ENCODE data around the gene OR2S2.

OR2S2 gene

DNA sequence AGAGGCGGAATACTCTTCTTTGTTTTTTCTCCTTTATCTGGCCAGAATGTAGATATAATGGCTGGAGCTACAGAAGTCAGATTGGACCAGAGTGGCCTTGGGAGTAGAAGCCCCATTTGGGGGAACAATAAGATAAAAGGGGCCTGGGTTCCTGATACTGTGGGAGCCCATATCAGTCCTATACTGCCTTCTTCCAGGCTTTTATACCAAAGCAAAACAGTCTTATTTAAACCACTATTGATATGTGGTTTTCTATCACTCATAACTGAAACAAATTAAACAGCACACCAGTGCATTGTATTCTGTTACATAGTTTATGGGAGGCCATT is 34.4 kb downstream of the OR2S2 start:
- no peak overlapping the region for H4K91ac ChIP-seq (ENCODE audit: low read depth, low read length, poor library complexity)
- DNase-seq (ENCODE audit: low spot score): no peak
- H3K36me3 ChIP-seq (replicated peaks in 1 of 2; ENCODE audit: control insufficient read depth in 2 of 2, insufficient read depth in 2 of 2, low read length in 2 of 2): no peaks in the 10 kb centered on the region
- no peaks in the 10 kb centered on the region for H3K27me3 ChIP-seq (ENCODE audit: control insufficient read depth in 3 of 3, insufficient read depth in 3 of 3, low read depth in 1 of 3, low read length in 3 of 3)
- H3K9ac ChIP-seq (ENCODE audit: low read depth, low read length, poor library complexity): no peak overlapping the region
- H4K8ac ChIP-seq (ENCODE audit: low read depth, low read length): no peak overlapping the region
- H3K4me3 ChIP-seq (ENCODE audit: low read length in 2 of 2): no peak overlapping the region
- no CpG with 5 or more reads among the region's 1 CpG for WGBS, 2 donors (ENCODE audit: extremely low coverage in 2 of 2, insufficient read length in 2 of 2, insufficient replicate concordance in 1 of 2)
- H2AK5ac ChIP-seq (ENCODE audit: low read depth, low read length): no peak overlapping the region
- no peak overlapping the region for H3K4ac ChIP-seq (ENCODE audit: low read length)
- no peak overlapping the region for H3K14ac ChIP-seq (ENCODE audit: low read length)
- no peak overlapping the region for H3K18ac ChIP-seq (ENCODE audit: low read length)
- no peak overlapping the region for H2BK5ac ChIP-seq (ENCODE audit: low read length)
- H2BK15ac ChIP-seq (ENCODE audit: low read length): no peak overlapping the region
- H3K23ac ChIP-seq (ENCODE audit: low read depth, low read length, poor library complexity): no peak overlapping the region
- peaks cover 0 to 12% of the 10 kb centered on the region in 2 donors for H3K4me1 ChIP-seq (ENCODE audit: control insufficient read depth in 2 of 2, insufficient read depth in 1 of 2, low read depth in 1 of 2, low read length in 2 of 2)
- no peak overlapping the region for H2BK12ac ChIP-seq (ENCODE audit: low read length)
- no peak overlapping the region for H3K27ac ChIP-seq (replicated peaks; ENCODE audit: low read length)
- no peaks in the 10 kb centered on the region for H3K9me3 ChIP-seq (replicated peaks in 1 of 2; ENCODE audit: control insufficient read depth in 2 of 2, insufficient read depth in 1 of 2, low read depth in 1 of 2, low read length in 2 of 2)
- peak overlapping the region; percentile 79 for H2AFZ ChIP-seq (ENCODE audit: low read length)
- no peak overlapping the region for H3K4me2 ChIP-seq (ENCODE audit: insufficient read depth, low read length, poor library complexity, severe bottlenecking)
- H2BK120ac ChIP-seq (ENCODE audit: low read depth, low read length): no peak overlapping the region
- no peaks in the 10 kb centered on the region for H3K79me1 ChIP-seq (ENCODE audit: low read depth, low read length)

GRCh38 chr9:35920051-35920620 is 37.8 kb downstream of the OR2S2 start:
- Histone ChIP-seq H3K9me3 (replicated peaks in 1 of 2; ENCODE audit: control insufficient read depth in 2 of 2, insufficient read depth in 1 of 2, low read depth in 1 of 2, low read length in 2 of 2) (no peaks in the 10 kb centered on the region), H4K8ac (ENCODE audit: low read depth, low read length) (no peak overlapping the region), H2BK15ac (ENCODE audit: low read length) (no peak overlapping the region), H3K4me1 (ENCODE audit: control insufficient read depth in 2 of 2, insufficient read depth in 1 of 2, low read depth in 1 of 2, low read length in 2 of 2) (peaks cover 2 to 14% of the 10 kb centered on the region in 2 donors), H2AK5ac (ENCODE audit: low read depth, low read length) (no peak overlapping the region), H2BK120ac (ENCODE audit: low read depth, low read length) (no peak overlapping the region), H3K9ac (ENCODE audit: low read depth, low read length, poor library complexity) (no peak overlapping the region), H2BK12ac (ENCODE audit: low read length) (no peak overlapping the region), H2BK5ac (ENCODE audit: low read length) (no peak overlapping the region), H3K36me3 (replicated peaks in 1 of 2; ENCODE audit: control insufficient read depth in 2 of 2, insufficient read depth in 2 of 2, low read length in 2 of 2) (no peaks in the 10 kb centered on the region), H2AFZ (ENCODE audit: low read length) (peak overlapping the region; percentile 49), H3K79me1 (ENCODE audit: low read depth, low read length) (no peaks in the 10 kb centered on the region), H4K91ac (ENCODE audit: low read depth, low read length, poor library complexity) (no peak overlapping the region), H3K4ac (ENCODE audit: low read length) (no peak overlapping the region), H3K27ac (replicated peaks; ENCODE audit: low read length) (no peak overlapping the region), H3K4me2 (ENCODE audit: insufficient read depth, low read length, poor library complexity, severe bottlenecking) (no peak overlapping the region), H3K14ac (ENCODE audit: low read length) (no peak overlapping the region), H3K27me3 (ENCODE audit: control insufficient read depth in 3 of 3, insufficient read depth in 3 of 3, low read depth in 1 of 3, low read length in 3 of 3) (no peaks in the 10 kb centered on the region), H3K18ac (ENCODE audit: low read length) (no peak overlapping the region), H3K23ac (ENCODE audit: low read depth, low read length, poor library complexity) (no peak overlapping the region), H3K4me3 (ENCODE audit: low read length in 2 of 2) (no peak overlapping the region)
- no CpG with 5 or more reads among the region's 4 CpGs for WGBS, 2 donors (ENCODE audit: extremely low coverage in 2 of 2, insufficient read length in 2 of 2, insufficient replicate concordance in 1 of 2)
- no peak for DNase-seq (ENCODE audit: low spot score)

- Histone ChIP-seq H3K4me1 (ENCODE audit: control insufficient read depth in 2 of 2, insufficient read depth in 1 of 2, low read depth in 1 of 2, low read length in 2 of 2) (peaks cover 2 to 15% of the 10 kb centered on the region in 2 donors), H3K18ac (ENCODE audit: low read length) (no peak overlapping the region), H2BK5ac (ENCODE audit: low read length) (no peak overlapping the region), H3K9ac (ENCODE audit: low read depth, low read length, poor library complexity) (no peak overlapping the region), H2BK15ac (ENCODE audit: low read length) (no peak overlapping the region), H3K36me3 (replicated peaks in 1 of 2; ENCODE audit: control insufficient read depth in 2 of 2, insufficient read depth in 2 of 2, low read length in 2 of 2) (no peaks in the 10 kb centered on the region), H3K79me1 (ENCODE audit: low read depth, low read length) (no peaks in the 10 kb centered on the region), H2BK120ac (ENCODE audit: low read depth, low read length) (no peak overlapping the region), H2AFZ (ENCODE audit: low read length) (peak overlapping the region; percentile 49), H3K9me3 (replicated peaks in 1 of 2; ENCODE audit: control insufficient read depth in 2 of 2, insufficient read depth in 1 of 2, low read depth in 1 of 2, low read length in 2 of 2) (no peaks in the 10 kb centered on the region), H4K91ac (ENCODE audit: low read depth, low read length, poor library complexity) (no peak overlapping the region), H3K23ac (ENCODE audit: low read depth, low read length, poor library complexity) (no peak overlapping the region), H2AK5ac (ENCODE audit: low read depth, low read length) (no peak overlapping the region), H3K4me2 (ENCODE audit: insufficient read depth, low read length, poor library complexity, severe bottlenecking) (no peak overlapping the region), H2BK12ac (ENCODE audit: low read length) (no peak overlapping the region), H3K4ac (ENCODE audit: low read length) (no peak overlapping the region), H4K8ac (ENCODE audit: low read depth, low read length) (no peak overlapping the region), H3K27ac (replicated peaks; ENCODE audit: low read length) (no peak overlapping the region), H3K4me3 (ENCODE audit: low read length in 2 of 2) (no peak overlapping the region), H3K27me3 (ENCODE audit: control insufficient read depth in 3 of 3, insufficient read depth in 3 of 3, low read depth in 1 of 3, low read length in 3 of 3) (no peaks in the 10 kb centered on the region), H3K14ac (ENCODE audit: low read length) (no peak overlapping the region)
- no CpG with 5 or more reads among the region's 3 CpGs for WGBS, 2 donors (ENCODE audit: extremely low coverage in 2 of 2, insufficient read length in 2 of 2, insufficient replicate concordance in 1 of 2)
- no peak for DNase-seq (ENCODE audit: low spot score)
Observed at GRCh38 chr9:35919212-35920008, 38.5 kb downstream of the OR2S2 start.

- no peak overlapping the region for H4K8ac ChIP-seq (ENCODE audit: low read depth, low read length)
Observed at GRCh38 chr9:35918780-35919179, 39.2 kb downstream of the OR2S2 start.

More at GRCh38 chr9:35918780-35919179, 39.2 kb downstream of the OR2S2 start:
- H3K4me1 ChIP-seq (ENCODE audit: control insufficient read depth in 2 of 2, insufficient read depth in 1 of 2, low read depth in 1 of 2, low read length in 2 of 2): peaks cover 3 to 11% of the 10 kb centered on the region in 2 donors
- DNase-seq (ENCODE audit: low spot score): no peak
- H2BK120ac ChIP-seq (ENCODE audit: low read depth, low read length): no peak overlapping the region
- H3K79me1 ChIP-seq (ENCODE audit: low read depth, low read length): no peaks in the 10 kb centered on the region
- no peak overlapping the region for H2AK5ac ChIP-seq (ENCODE audit: low read depth, low read length)
- no peak overlapping the region for H2BK12ac ChIP-seq (ENCODE audit: low read length)
- no peak overlapping the region for H3K14ac ChIP-seq (ENCODE audit: low read length)
- H3K9ac ChIP-seq (ENCODE audit: low read depth, low read length, poor library complexity): no peak overlapping the region
- no peak overlapping the region for H3K23ac ChIP-seq (ENCODE audit: low read depth, low read length, poor library complexity)
- no peak overlapping the region for H3K4me3 ChIP-seq (ENCODE audit: low read length in 2 of 2)
- no peak overlapping the region for H2BK15ac ChIP-seq (ENCODE audit: low read length)
- no peak overlapping the region for H3K18ac ChIP-seq (ENCODE audit: low read length)
- H3K27me3 ChIP-seq (ENCODE audit: control insufficient read depth in 3 of 3, insufficient read depth in 3 of 3, low read depth in 1 of 3, low read length in 3 of 3): no peaks in the 10 kb centered on the region
- no peak overlapping the region for H3K27ac ChIP-seq (replicated peaks; ENCODE audit: low read length)
- no peak overlapping the region for H4K91ac ChIP-seq (ENCODE audit: low read depth, low read length, poor library complexity)
- H2BK5ac ChIP-seq (ENCODE audit: low read length): no peak overlapping the region
- no peak overlapping the region for H3K4me2 ChIP-seq (ENCODE audit: insufficient read depth, low read length, poor library complexity, severe bottlenecking)
- no peaks in the 10 kb centered on the region for H3K36me3 ChIP-seq (replicated peaks in 1 of 2; ENCODE audit: control insufficient read depth in 2 of 2, insufficient read depth in 2 of 2, low read length in 2 of 2)
- H2AFZ ChIP-seq (ENCODE audit: low read length): no peak overlapping the region
- H3K9me3 ChIP-seq (replicated peaks in 1 of 2; ENCODE audit: control insufficient read depth in 2 of 2, insufficient read depth in 1 of 2, low read depth in 1 of 2, low read length in 2 of 2): no peaks in the 10 kb centered on the region
- H3K4ac ChIP-seq (ENCODE audit: low read length): no peak overlapping the region
- no CpG with 5 or more reads among the region's 3 CpGs for WGBS, 2 donors (ENCODE audit: extremely low coverage in 2 of 2, insufficient read length in 2 of 2, insufficient replicate concordance in 1 of 2)
